ENCODE data around the gene NXN.

Gene NXN

DNA sequence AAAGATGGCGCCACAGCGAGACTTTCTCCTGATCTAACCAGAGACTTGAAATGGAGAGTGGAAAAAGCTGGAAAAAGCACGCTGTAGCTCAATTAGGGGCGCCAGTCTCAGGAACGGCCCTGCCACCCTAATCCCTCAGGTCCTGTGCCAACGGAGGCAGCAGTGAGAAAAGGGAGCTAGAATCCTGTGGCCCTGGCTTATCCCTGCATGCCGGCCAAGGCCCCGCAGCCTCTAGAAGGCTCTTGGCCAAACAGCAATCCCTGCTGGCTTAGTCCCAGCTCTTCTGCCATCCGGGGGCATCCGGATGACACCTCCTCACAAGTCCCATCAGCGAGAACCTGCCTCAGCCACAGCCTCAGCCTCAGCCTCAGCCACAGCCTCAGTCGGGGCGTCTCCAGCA is 127.7 kb downstream of the NXN start:
- TF ChIP-seq GATA2 (IDR thresholded peaks at IDR 0.05; ENCODE audit: low read depth, low read length) (no peak), GATA3 (IDR thresholded peaks at IDR 0.05; ENCODE audit: low read depth, low read length) (no peak)

DNA sequence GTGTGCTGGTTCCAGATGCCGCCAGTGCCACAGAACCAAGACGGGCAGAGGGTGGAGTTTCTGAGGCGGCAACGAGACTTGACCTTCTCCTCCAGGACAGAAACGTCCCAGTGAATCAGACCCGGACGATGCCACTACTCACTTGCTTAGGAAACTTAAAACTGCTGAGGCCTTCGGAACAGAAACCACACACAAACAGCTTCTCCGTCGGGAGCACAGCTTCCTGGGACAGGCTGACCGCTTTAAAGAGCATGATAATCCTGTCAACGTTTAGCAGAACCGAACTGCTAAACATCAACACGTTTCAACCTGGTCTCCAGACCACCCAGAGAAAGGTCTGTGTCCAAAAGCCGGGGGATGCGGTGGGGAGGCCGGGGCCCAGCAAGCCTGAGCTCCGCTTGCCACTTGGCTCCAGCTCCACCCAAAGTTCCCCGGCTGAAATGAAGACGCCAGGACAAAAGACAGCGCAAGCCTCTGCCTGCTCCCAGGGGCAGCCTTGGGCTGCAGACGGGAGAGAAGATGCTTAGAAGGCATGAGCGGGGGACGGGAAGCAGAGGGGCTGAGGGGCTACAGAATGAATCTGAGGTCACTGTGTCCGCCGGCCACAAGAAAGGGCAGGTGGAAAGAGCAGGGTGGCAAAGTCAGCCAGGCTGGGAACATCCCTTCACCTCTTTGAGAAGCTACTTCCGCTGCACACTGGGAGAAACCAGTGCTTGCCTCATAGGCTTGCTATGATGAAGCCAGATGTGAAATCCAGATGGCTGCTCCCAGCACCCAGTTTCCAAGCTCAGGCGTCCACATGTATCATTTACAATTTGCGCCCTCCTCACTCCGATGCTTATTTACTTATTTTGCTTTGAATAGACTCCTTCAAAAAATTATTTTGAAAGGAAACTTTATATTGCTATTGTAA is 128.5 kb downstream of the NXN start:
- TF ChIP-seq GATA3 (IDR thresholded peaks at IDR 0.05; ENCODE audit: low read depth, low read length) = no peak
- TF ChIP-seq GATA2 (IDR thresholded peaks at IDR 0.05; ENCODE audit: low read depth, low read length) = no peak

DNA sequence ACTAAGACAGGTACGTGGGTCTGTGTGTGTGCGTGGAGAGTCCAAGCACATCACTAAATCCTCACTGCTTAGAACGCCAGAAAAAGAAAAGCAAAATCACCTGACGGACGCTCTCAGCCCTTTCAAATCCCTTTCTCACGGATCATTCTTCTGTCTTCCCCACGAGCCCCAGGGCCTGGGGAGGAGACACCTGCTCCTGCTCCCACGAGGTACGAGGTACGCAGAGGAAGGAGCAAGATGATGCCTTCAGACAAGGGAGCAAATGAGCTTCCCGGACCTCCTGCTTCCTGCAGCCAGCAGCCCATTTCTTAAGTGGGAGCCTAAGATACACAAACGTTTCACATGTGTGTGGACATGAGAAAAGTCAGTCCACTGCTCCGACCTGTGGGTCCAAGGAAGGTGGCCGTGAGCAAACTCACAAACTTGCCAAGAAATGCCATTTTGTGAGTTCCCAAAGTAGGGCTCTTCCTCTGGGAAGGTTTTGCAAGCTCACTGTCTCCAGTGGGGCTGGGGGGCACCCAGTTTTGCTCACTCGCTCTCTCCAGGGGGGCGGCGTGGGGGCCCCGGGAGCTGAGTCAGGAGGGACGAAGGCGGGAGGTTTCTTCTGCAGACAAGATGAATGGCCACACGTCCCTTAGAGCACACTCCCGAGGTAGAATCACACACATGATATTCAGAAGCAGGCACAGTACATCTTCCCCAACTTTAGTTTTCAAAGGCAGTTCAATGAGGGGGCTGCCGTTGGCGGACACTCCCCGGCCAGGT is 129.3 kb downstream of the NXN start:
- TF ChIP-seq GATA2 (IDR thresholded peaks at IDR 0.05; ENCODE audit: low read depth, low read length) = no peak
- TF ChIP-seq GATA3 (IDR thresholded peaks at IDR 0.05; ENCODE audit: low read depth, low read length) = no peak

DNA sequence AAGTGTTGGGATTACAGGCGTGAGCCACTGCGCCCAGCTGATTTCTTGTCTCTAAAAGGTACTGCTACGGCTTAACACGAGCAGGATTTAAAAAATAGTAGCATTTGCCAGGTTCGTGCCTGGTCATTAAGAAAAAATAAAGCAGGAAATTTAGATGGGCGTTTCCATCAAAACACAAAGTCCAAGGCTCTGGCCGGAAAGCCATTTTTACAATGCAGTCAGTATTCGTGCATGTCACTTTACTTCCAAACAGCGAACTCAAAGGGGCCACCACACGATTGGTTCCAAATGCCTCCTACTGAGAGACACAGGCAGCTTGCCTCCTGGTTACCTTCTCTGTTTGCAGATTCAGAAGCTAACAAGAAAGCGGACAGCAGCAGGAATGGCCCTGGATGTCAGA is 131.2 kb downstream of the NXN start:
- TF ChIP-seq GATA2 (IDR thresholded peaks at IDR 0.05; ENCODE audit: low read depth, low read length) (no peak), GATA3 (IDR thresholded peaks at IDR 0.05; ENCODE audit: low read depth, low read length) (no peak)

DNA sequence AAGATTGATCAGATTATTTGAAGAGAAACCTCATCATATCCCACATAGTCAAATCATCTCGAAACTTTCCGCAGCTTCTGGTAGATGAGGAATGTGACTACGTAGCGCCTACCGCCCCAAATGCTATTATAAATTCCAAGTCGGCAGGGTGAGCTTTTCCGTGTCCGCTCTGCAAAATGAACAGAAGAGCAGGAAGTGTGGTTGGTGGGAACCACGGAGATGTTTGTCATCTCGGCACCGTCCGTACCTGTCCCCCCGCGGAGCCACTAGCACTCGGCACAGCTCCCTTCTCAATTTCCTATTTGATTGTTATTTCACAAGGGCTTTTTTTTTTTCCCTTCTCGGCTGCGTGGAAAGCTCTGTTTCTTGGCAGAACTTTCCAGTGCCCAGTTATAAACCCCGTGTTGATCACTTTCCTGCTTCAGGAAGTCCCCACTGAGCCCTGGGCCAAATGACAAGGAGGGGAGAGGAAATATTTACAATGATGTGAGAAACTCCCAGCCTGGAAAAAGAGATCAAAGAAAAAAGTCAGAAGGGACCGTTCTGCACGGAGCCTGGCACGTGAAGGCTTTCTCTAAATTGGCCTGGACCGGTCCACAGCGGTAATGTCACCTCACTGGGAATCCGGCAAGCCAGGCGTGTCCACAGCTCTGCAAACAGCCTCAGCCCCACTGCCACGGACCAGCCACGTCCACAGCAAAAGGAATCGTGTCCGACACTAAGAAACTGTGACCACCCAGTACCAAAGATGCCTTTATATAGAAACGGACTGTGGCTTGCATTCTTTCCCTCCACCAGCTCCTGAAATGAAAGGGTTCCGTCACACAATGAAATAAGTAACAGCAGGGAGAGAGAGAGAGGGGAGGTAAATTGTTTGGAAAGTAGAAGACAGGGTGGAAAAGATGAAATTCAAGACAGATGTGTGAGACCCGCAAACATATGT is 132.4 kb downstream of the NXN start:
- TF ChIP-seq GATA2 (IDR thresholded peaks at IDR 0.05; ENCODE audit: low read depth, low read length) (no peak), GATA3 (IDR thresholded peaks at IDR 0.05; ENCODE audit: low read depth, low read length) (no peak)

DNA sequence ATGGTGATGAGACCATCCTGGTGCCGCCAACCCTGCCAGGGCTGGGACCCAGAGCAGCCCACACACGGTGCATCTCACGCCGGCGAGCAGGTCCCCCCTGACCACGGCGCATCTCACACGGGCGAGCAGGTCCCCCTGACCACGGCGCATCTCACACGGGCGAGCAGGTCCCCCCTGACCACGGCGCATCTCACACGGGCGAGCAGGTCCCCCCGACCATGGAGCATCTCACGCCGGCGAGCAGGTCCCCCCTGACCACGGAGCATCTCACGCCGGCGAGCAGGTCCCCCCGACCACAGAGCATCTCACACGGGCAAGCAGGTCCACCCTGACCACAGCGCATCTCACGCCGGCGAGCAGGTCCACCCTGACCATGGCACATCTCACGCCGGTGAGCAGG is 138.3 kb downstream of the NXN start:
- TF ChIP-seq GATA2 (IDR thresholded peaks at IDR 0.05; ENCODE audit: low read depth, low read length) (no peak), GATA3 (IDR thresholded peaks at IDR 0.05; ENCODE audit: low read depth, low read length) (no peak)

DNA sequence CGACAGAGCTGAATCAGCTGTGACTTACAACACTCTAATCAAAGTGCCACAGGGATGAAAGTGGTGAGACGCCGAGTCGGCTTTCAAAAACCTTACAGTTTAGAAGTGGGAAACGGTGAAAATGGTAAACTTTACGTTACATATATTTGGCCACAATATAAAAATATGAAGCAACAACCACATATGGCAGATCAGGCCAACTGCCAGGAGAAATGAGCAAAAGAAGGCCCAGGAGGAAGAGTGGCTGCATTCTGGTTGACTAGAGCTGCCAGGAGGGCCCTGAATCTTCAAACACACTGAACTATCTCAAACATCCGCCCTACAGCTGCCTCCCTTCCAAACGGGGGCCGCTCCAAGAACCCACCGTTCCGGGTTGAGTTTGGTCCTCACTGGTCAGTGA is 141.1 kb downstream of the NXN start:
- TF ChIP-seq GATA2 (IDR thresholded peaks at IDR 0.05; ENCODE audit: low read depth, low read length) (no peak), GATA3 (IDR thresholded peaks at IDR 0.05; ENCODE audit: low read depth, low read length) (no peak)

DNA sequence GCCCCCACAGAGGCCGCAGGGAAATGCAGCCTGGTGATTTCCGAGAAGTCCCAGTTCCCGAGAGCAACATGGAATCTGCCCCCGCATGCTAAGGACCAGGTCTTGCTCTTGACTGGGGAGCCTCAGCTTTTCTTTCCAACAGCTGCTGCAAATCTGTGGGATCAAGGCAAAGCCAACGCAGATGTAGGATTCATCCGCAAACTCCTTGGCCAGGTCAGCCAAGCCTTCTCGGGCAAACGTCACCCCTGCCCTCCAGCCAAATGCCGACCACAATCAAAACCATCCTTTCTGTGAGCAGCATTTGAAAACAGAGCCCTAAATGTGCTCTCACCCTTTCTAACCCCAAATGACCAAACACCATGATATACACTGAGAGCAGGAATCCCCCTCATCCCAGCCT is 143.4 kb downstream of the NXN start:
- TF ChIP-seq GATA3 (IDR thresholded peaks at IDR 0.05; ENCODE audit: low read depth, low read length) (no peak), GATA2 (IDR thresholded peaks at IDR 0.05; ENCODE audit: low read depth, low read length) (no peak)

DNA sequence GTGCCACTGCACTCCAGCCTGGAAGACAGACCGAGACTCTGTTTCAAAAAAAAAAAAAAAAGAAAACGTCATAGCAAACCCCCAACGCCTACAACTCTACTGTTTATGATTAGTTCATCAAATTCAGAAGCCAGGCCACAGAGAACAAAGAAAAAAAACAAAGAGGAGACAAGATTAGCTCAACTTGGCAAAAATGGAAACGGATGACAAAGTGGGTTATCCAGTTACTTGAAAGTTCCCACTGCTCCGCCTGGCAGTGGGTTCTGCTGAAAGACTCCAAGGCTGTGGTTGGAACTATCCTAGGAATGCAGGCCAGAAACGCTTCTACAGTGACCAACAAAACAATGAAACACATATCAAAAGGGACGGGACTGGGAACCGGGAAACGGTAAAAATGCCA is 144.3 kb downstream of the NXN start:
- no peak for TF ChIP-seq GATA2 (IDR thresholded peaks at IDR 0.05; ENCODE audit: low read depth, low read length)
- no peak for TF ChIP-seq GATA3 (IDR thresholded peaks at IDR 0.05; ENCODE audit: low read depth, low read length)

DNA sequence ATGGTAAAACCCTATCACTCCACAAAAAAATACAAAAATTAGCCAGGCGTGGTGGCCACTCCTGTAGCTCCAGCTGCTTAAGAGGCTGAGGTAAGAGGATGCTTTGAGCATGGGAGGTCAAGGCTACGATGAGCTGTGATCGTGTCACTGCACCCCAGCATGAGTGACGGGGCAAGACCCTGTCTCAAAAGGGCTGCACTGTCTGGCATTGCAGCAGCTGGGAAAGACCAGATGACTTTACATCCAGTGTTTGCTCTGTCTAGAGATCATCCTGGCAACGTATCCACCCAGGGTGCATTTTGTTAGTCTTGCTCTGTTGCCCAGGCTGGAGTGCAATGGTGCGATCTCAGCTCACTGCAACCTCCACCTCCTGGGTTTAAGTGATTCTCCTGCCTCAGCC is 145.4 kb downstream of the NXN start:
- no peak for TF ChIP-seq GATA3 (IDR thresholded peaks at IDR 0.05; ENCODE audit: low read depth, low read length)
- no peak for TF ChIP-seq GATA2 (IDR thresholded peaks at IDR 0.05; ENCODE audit: low read depth, low read length)

DNA sequence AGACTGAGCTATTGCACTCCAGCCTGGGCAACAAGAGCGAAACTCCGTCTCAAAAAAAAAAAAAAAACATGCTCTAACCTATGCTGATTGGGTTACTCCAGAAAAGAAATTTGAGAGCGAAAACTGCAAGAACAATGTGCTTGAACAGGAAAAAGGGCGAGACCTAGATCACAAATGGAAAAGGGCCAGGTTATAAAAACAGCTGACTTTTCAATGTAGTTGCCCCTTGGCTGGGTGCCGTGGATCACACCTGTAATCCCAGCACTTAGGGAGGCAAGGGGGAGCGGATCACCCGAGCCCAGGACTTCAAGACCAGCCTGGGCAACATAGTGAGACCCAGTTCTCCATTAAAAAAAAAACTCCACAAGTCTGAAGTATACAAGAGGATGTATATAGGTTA is 148.6 kb downstream of the NXN start:
- TF ChIP-seq GATA3 (IDR thresholded peaks at IDR 0.05; ENCODE audit: low read depth, low read length) (no peak), GATA2 (IDR thresholded peaks at IDR 0.05; ENCODE audit: low read depth, low read length) (no peak)

DNA sequence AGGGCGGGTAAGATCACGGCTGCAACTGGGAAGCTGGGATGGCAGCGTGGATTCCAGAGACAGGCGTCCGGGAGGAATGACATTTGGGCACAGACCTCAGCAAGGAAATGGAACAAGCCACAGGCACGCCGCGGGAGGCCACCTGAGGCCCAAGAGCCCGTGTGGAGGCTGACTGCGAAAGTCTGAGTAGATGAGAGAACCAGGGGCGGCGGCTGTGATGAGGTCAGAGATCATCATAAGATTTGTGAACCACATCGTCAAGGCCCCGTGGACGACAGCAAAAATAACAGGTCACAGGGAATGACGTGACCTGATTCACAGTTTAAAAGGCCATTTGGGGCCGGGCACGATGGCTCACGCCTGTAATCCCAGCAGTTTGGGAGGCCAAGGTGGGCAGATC is 149.2 kb downstream of the NXN start:
- TF ChIP-seq GATA3 (IDR thresholded peaks at IDR 0.05; ENCODE audit: low read depth, low read length) = no peak

DNA sequence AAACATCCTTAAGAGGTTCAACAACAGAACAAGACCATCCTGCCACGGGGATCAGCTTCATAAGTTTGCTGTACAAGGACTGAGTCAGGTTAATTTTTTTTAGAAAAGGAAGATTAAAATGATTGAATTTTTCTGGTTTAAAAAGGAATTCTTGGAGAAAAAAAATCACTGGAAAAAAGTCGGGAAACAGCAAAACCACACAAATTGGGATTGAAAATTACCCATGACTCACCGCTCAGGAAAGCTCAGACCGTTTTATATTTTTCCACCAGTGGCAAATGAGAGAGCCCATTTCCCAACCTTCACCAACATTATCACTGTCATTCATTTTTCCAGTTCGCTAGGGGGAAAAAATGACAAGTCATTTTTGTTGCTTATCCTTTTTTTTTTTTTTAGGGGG is 150.8 kb downstream of the NXN start:
- TF ChIP-seq GATA3 (IDR thresholded peaks at IDR 0.05; ENCODE audit: low read depth, low read length) (no peak), GATA2 (IDR thresholded peaks at IDR 0.05; ENCODE audit: low read depth, low read length) (no peak)

DNA sequence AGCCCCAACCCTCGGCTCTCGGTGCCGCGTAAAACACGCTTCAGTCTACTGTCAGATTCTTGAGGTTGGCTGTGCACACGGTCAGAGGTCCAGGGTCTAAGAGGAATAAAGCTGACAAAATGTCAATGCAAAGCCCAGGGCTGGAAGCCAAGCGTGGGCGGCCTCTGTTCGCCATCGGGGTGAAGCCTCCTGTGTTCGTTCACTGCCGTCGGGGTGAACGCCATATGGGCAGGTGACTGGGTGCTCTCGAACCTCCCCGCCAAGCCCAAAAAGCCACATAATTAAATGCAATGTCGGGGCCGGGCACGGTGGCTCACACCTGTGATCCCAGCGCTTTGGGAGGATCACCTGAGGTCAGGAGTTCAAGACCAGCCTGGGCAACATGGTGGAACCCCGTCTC is 152.8 kb downstream of the NXN start:
- TF ChIP-seq GATA3 (IDR thresholded peaks at IDR 0.05; ENCODE audit: low read depth, low read length) (no peak), GATA2 (IDR thresholded peaks at IDR 0.05; ENCODE audit: low read depth, low read length) (no peak)
